K562 (cell line): ENCODE measurements around the gene PCDHB8. TPM values are rescaled to one million over a fixed set of nuclear protein-coding genes. Genes with fewer than 3 reads are reported as not detected.

Source experiments
- ATAC-seq: fragments of 200-7000 bp; cut with Tn5 transposase; 3 replicates; pipeline ENCODE4 v1.9.1; 2020; ENCODE audit warnings: moderate library complexity
- BruUV-seq: library from RNA; stranded (reverse); fragments of 400-500 nt; replicated peaks from 2 replicates; lab custom pipeline; 2021; lab: Mats Ljungman, UMichigan
- CTCF ChIA-PET: fragments of 300-600 bp; formaldehyde crosslinking; extraction: SDS; loops from one replicate; lab custom pipeline; 2021; ENCODE audit warnings: low intra/inter-chr PET ratio; lab: Yijun Ruan, JAX
- POLR2A ChIA-PET: fragments of 300-600, 350-650 bp; sonication (Branson Sonifier 250); formaldehyde crosslinking; extraction: SDS; loops from one replicate; lab custom pipeline; 2021; ENCODE audit warnings: antibody characterized with exemption, inconsistent platforms; lab: Yijun Ruan, JAX
- DNase-seq, 4 experiments: peaks; one replicate each; pipeline versions ENCODE4 v3.0.0 to v3.0.0-alpha.2; 2011 to 2018; ENCODE audit warnings: low spot score in 3 of 4, mixed read lengths in 3 of 4; ENCODE audit errors: extremely low read depth in 1 of 4
- FAIRE-seq: peaks from 2 replicates; lab custom pipeline; 2011; peaks lifted over from hg19 to GRCh38; lab: Jason Lieb, UNC
- H2AFZ ChIP-seq: 2 replicates; pipeline ENCODE4 v1.6.0; 2011; ENCODE audit warnings: low read depth, low read length, control low read depth, inconsistent platforms
- H3K27ac ChIP-seq: fragments of 200-600 bp; 3 replicates; pipeline ENCODE4 v1.8.0; 2011; ENCODE audit warnings: low read depth, mild to moderate bottlenecking, control low read depth, inconsistent platforms, low read length, moderate library complexity, mixed read lengths; ENCODE audit errors: extremely low read depth
- H3K27me3 ChIP-seq, 2 experiments: fragments of 300-600 bp in 1 of 2; 2 replicates in 1 of 2; 3 replicates in 1 of 2; pipeline versions ENCODE4 v1.6.0 to v1.8.0; 2011; ENCODE audit warnings: inconsistent platforms in 2 of 2, low read length in 2 of 2, mild to moderate bottlenecking in 1 of 2, mixed read lengths in 1 of 2, moderate library complexity in 1 of 2; ENCODE audit not compliant: control insufficient read depth in 2 of 2, insufficient read depth in 2 of 2
- H3K36me3 ChIP-seq: fragments of 300-600 bp; 3 replicates; pipeline ENCODE4 v1.8.0; 2011; ENCODE audit warnings: mild to moderate bottlenecking, low read length, inconsistent platforms; ENCODE audit not compliant: control insufficient read depth, insufficient read depth
- H3K4me1 ChIP-seq, 2 experiments: fragments of 200-600 bp in 1 of 2; replicated peaks in 1 of 2; 2 replicates in 1 of 2; 3 replicates in 1 of 2; pipeline versions ENCODE4 v1.5.1 to v1.8.0; 2011; ENCODE audit warnings: inconsistent platforms in 2 of 2, low read length in 2 of 2, mild to moderate bottlenecking in 1 of 2, mixed read lengths in 1 of 2, moderate library complexity in 1 of 2; ENCODE audit not compliant: control insufficient read depth in 2 of 2, insufficient read depth in 2 of 2
- H3K4me2 ChIP-seq: 2 replicates; pipeline ENCODE4 v1.6.1; 2011; ENCODE audit warnings: low read length, control low read depth, inconsistent platforms, mixed read lengths; ENCODE audit not compliant: insufficient read depth
- H3K4me3 ChIP-seq: fragments of 200-600 bp; sonication (generic), shearing (Covaris generic); 2 replicates; pipeline ENCODE4 v1.5.1; 2016; ENCODE audit warnings: control low read depth, inconsistent platforms
- H3K79me2 ChIP-seq: fragments of 200-600 bp; 3 replicates; pipeline ENCODE4 v1.8.0; 2011; ENCODE audit warnings: low read length, inconsistent platforms; ENCODE audit not compliant: control insufficient read depth, insufficient read depth
- H3K9ac ChIP-seq, 2 experiments: 2 replicates each; pipeline versions ENCODE4 v1.6.0 to v1.6.1; 2011; ENCODE audit warnings: low read depth in 2 of 2, low read length in 2 of 2, control low read depth in 1 of 2, inconsistent platforms in 1 of 2, mild to moderate bottlenecking in 1 of 2, mixed read lengths in 1 of 2; ENCODE audit not compliant: insufficient read depth in 1 of 2
- H3K9me1 ChIP-seq: one replicate; pipeline ENCODE4 v1.6.0; 2011; ENCODE audit warnings: inconsistent platforms, mild to moderate bottlenecking, low read length, moderate library complexity; ENCODE audit not compliant: control insufficient read depth, insufficient read depth
- H3K9me3 ChIP-seq: replicated peaks from 2 replicates; pipeline ENCODE4 v1.5.1; 2011; ENCODE audit warnings: low read depth, low read length, inconsistent platforms; ENCODE audit not compliant: control insufficient read depth, insufficient read depth
- H4K20me1 ChIP-seq: replicated peaks from 2 replicates; pipeline ENCODE4 v1.6.1; 2011; ENCODE audit warnings: low read length, inconsistent platforms, mixed read lengths; ENCODE audit not compliant: control insufficient read depth, insufficient read depth
- L3MBTL2 ChIP-seq: fragments of 450-650 bp; IDR thresholded peaks from 2 replicates; pipeline ENCODE4 v1.6.1; 2016; ENCODE audit warnings: mild to moderate bottlenecking, moderate library complexity
- MTF1 ChIP-seq: fragments of 250-450 bp; sonication (Bioruptor Pico); IDR thresholded peaks from 2 replicates; pipeline ENCODE4 v1.9.0; 2021; ENCODE audit warnings: moderate library complexity, mild to moderate bottlenecking, inconsistent platforms, borderline replicate concordance
- PCBP1 ChIP-seq: fragments of 200-400 bp; formaldehyde crosslinking; IDR thresholded peaks from 2 replicates; pipeline ENCODE4 v1.6.1; 2018; ENCODE audit warnings: mild to moderate bottlenecking, low read depth, low read length; ENCODE audit not compliant: poor library complexity, severe bottlenecking
- ZC3H11A ChIP-seq: IDR thresholded peaks from 2 replicates; pipeline ENCODE4 v1.6.1; 2012; ENCODE audit warnings: low read depth, low read length, improper control_type of control experiment
- ZNF217 ChIP-seq: sonication (generic); formaldehyde crosslinking; IDR thresholded peaks from 2 replicates; pipeline ENCODE4 v1.8.0; 2022; ENCODE audit warnings: mild to moderate bottlenecking, missing genetic modification reagents
- WGBS: fragments of 100-300 bp; shearing (Covaris generic); methylation state at CpG from one replicate; pipeline ENCODE4 v1.1.6; 2016; ENCODE audit warnings: low coverage, mixed read lengths; ENCODE audit not compliant: insufficient coverage; ENCODE audit errors: missing lambda C conversion rate; 5-methylcytosine and 5-hydroxymethylcytosine counted together
- in situ Hi-C: fragments of 300-500 bp; cut with MboI; formaldehyde crosslinking; loops from 4 replicates; pipeline ENCODE4 v1.15.0; 2018; ENCODE audit warnings: inconsistent platforms, mixed read lengths
- intact Hi-C: fragments of 100-400 bp; cut with micrococcal nuclease; formaldehyde crosslinking; loops from 2 replicates; pipeline ENCODE4 v1.14.2; 2022
- polyA plus RNA-seq, 8 experiments: library from polyadenylated mRNA; depleted of rRNA in 4 of 8; stranded (reverse) in 5 of 8; unstranded in 3 of 8; fragments of >200 nt; fragmentation: Nextera tagmentation in 2 of 8; fragmentation: Illumina TruSeq in 1 of 8; extraction: Ambion mirVana in 2 of 8; extraction: Trizol in 1 of 8; gene quantifications; 2 replicates each; pipeline versions ENCODE4 v1.2.1 to v1.2.3, GENCODE V29; 2011 to 2014; ENCODE audit warnings: inconsistent platforms in 1 of 8, missing spikeins in 1 of 8
- total RNA-seq, 7 experiments: library from RNA; depleted of rRNA in 6 of 7; stranded (reverse); fragments of >200 nt in 6 of 7; fragmentation: Illumina TruSeq in 2 of 7; extraction: Trizol in 2 of 7; gene quantifications; 2 replicates each; pipeline versions ENCODE4 v1.2.1 to v1.2.3, GENCODE V29; 2011 to 2021; ENCODE audit warnings: low replicate concordance in 1 of 7
- TF ChIP-seq, protein P1 (sequence below), 2 experiments: fragments of 450-650 bp in 1 of 2; sonication (generic) in 1 of 2; formaldehyde crosslinking in 1 of 2; IDR thresholded peaks in 1 of 2; conservative IDR thresholded peaks in 1 of 2; 2 replicates each; pipeline versions ENCODE4 v1.6.1 to v1.8.1; 2016 to 2023; ENCODE audit warnings: mild to moderate bottlenecking in 2 of 2, moderate library complexity in 2 of 2, inconsistent platforms in 1 of 2, missing genetic modification reagents in 1 of 2
- TF ChIP-seq, protein P2 (sequence below), 2 experiments: fragments of 450-650 bp in 1 of 2; IDR thresholded peaks; 2 replicates each; pipeline ENCODE4 v1.6.1; 2011 to 2017; ENCODE audit warnings: low read depth in 2 of 2, antibody characterized with exemption in 1 of 2, borderline replicate concordance in 1 of 2, low read length in 1 of 2, mild to moderate bottlenecking in 1 of 2, mixed read lengths in 1 of 2; ENCODE audit not compliant: control insufficient read depth in 1 of 2

The PCDHB8 gene
- total and polyA plus RNA-seq, 9 of the 15 experiments (the other 6 are each of a cell fraction or from before 2014, with no cell fraction given) = not detected

DNA sequence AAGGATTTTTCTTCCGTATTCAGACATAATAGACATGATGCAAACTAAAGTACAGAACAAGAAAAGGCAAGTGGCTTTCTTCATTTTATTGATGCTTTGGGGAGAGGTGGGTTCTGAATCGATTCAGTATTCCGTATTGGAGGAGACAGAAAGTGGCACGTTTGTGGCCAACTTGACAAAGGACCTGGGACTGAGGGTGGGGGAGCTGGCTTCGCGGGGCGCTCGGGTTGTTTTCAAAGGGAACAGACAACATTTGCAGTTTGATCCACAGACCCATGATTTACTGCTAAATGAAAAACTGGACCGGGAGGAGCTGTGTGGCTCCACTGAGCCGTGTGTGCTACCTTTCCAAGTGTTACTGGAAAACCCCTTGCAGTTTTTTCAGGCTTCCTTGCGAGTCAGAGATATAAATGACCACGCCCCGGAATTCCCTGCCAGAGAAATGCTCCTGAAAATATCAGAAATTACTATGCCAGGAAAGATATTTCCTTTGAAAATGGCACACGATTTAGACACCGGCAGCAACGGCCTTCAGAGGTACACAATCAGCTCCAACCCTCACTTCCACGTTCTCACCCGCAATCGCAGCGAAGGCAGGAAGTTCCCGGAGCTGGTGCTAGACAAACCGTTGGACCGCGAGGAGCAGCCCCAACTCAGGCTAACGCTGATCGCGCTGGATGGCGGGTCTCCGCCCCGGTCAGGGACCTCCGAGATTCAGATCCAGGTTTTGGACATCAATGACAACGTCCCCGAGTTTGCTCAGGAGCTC, 27.2 kb upstream of the PCDHB8 start:
- DNase-seq (no peak), FAIRE-seq (no peak), ATAC-seq (no peak)
- no peaks in the 10 kb centered on the region for H3K9me1 ChIP-seq
- BruUV-seq = no TSS peak
- 2% methylated on average over 33 of the region's 33 CpGs for WGBS
- H3K36me3 ChIP-seq = no peaks in the 10 kb centered on the region
- H3K9ac ChIP-seq = no peak overlapping the region
- H3K9me3 ChIP-seq = no peaks in the 10 kb centered on the region
- no peak for TF ChIP-seq ZC3H11A
- no peak overlapping the region for H3K4me2 ChIP-seq
- H3K27me3 ChIP-seq = peaks cover 0 to 15% of the 10 kb centered on the region in 2 experiments; a peak in 2 of 5 replicates
- no peaks in the 10 kb centered on the region for H3K4me1 ChIP-seq
- H2AFZ ChIP-seq = no peak overlapping the region
- intact Hi-C loops (no loop called here), in situ Hi-C loops (no loop called here)
- H3K27ac ChIP-seq = no peak overlapping the region
- H3K4me3 ChIP-seq = no peak overlapping the region
- no peaks in the 10 kb centered on the region for H3K79me2 ChIP-seq
- ChIA-PET CTCF (no interaction called here), POLR2A (no interaction called here)
- H4K20me1 ChIP-seq = no peaks in the 10 kb centered on the region

DNA sequence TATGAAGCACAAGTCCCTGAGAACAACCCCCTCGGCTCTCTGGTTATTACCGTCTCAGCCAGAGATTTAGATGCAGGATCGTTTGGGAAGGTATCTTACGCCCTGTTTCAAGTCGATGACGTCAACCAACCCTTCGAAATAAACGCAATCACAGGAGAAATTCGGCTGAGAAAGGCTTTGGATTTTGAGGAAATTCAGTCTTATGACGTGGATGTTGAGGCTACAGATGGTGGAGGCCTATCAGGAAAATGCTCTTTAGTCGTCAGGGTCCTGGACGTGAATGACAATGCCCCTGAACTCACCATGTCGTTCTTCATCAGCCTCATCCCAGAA, 26.6 kb upstream of the PCDHB8 start:
- no peak for DNase-seq
- Histone ChIP-seq H3K9me3 (no peaks in the 10 kb centered on the region), H3K27ac (no peak overlapping the region), H3K9ac (no peak overlapping the region), H3K79me2 (no peaks in the 10 kb centered on the region), H2AFZ (no peak overlapping the region), H3K4me1 (no peaks in the 10 kb centered on the region), H4K20me1 (no peaks in the 10 kb centered on the region), H3K4me3 (no peak overlapping the region), H3K27me3 (peaks cover 0 to 15% of the 10 kb centered on the region in 2 experiments; a peak in 2 of 5 replicates), H3K36me3 (no peaks in the 10 kb centered on the region), H3K9me1 (no peaks in the 10 kb centered on the region), H3K4me2 (no peak overlapping the region)
- no peak for ATAC-seq
- intact Hi-C loops = no loop called here
- BruUV-seq = no TSS peak
- no peak for FAIRE-seq
- TF ChIP-seq MTF1 (CRISPR knock-in tag) (no peak), PCBP1 (no peak), ZNF217 (CRISPR knock-in tag) (no peak), L3MBTL2 (no peak)
- TF ChIP-seq, protein P1, sequence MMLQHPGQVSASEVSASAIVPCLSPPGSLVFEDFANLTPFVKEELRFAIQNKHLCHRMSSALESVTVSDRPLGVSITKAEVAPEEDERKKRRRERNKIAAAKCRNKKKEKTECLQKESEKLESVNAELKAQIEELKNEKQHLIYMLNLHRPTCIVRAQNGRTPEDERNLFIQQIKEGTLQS (IDR thresholded peaks at IDR 0.05) = 0 out of 2 replicates have a peak, but pooled peaks have one; percentile 11
- TF ChIP-seq, protein P1 (CRISPR knock-in tag; conservative IDR thresholded peaks at IDR 0.05) = no peak
- TF ChIP-seq, protein P2, sequence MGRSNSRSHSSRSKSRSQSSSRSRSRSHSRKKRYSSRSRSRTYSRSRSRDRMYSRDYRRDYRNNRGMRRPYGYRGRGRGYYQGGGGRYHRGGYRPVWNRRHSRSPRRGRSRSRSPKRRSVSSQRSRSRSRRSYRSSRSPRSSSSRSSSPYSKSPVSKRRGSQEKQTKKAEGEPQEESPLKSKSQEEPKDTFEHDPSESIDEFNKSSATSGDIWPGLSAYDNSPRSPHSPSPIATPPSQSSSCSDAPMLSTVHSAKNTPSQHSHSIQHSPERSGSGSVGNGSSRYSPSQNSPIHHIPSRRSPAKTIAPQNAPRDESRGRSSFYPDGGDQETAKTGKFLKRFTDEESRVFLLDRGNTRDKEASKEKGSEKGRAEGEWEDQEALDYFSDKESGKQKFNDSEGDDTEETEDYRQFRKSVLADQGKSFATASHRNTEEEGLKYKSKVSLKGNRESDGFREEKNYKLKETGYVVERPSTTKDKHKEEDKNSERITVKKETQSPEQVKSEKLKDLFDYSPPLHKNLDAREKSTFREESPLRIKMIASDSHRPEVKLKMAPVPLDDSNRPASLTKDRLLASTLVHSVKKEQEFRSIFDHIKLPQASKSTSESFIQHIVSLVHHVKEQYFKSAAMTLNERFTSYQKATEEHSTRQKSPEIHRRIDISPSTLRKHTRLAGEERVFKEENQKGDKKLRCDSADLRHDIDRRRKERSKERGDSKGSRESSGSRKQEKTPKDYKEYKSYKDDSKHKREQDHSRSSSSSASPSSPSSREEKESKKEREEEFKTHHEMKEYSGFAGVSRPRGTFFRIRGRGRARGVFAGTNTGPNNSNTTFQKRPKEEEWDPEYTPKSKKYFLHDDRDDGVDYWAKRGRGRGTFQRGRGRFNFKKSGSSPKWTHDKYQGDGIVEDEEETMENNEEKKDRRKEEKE (IDR thresholded peaks at IDR 0.05; ENCODE audit: borderline replicate concordance in 1 of 2, control insufficient read depth in 1 of 2, low read depth in 2 of 2, low read length in 1 of 2) = no peak
- WGBS = 0% methylated on average over 13 of the region's 13 CpGs
- POLR2A ChIA-PET = no interaction called here
- CTCF ChIA-PET = no interaction called here
- in situ Hi-C loops = no loop called here
